SK-N-SH treated with all-trans-retinoic acid at 6 μM for 48 hours (cell line): ENCODE data around the gene MTRF1.

Experiments used
- BACH2 ChIP-seq: fragments of 250-450 bp; sonication (Bioruptor Pico); IDR thresholded peaks from 2 replicates; pipeline ENCODE4 v1.9.0; 2021; ENCODE audit warnings: mild to moderate bottlenecking, borderline replicate concordance
- RARB ChIP-seq: fragments of 250-450 bp; sonication (Bioruptor Pico); IDR thresholded peaks from 2 replicates; pipeline ENCODE4 v1.8.0; 2021; ENCODE audit warnings: mild to moderate bottlenecking, moderate library complexity
- TCF4 ChIP-seq: fragments of 250-450 bp; sonication (Bioruptor Pico); IDR thresholded peaks from 2 replicates; pipeline ENCODE4 v1.8.0; 2021; ENCODE audit warnings: mild to moderate bottlenecking, moderate library complexity, borderline replicate concordance
- TSHZ2 ChIP-seq: fragments of 250-450 bp; sonication (Bioruptor Pico); IDR thresholded peaks from 2 replicates; pipeline ENCODE4 v1.5.0; 2020; ENCODE audit warnings: mild to moderate bottlenecking, moderate library complexity
- ZC3H10 ChIP-seq: fragments of 250-450 bp; sonication (Bioruptor Pico); IDR thresholded peaks from 2 replicates; pipeline ENCODE4 v1.5.1; 2021; ENCODE audit warnings: mild to moderate bottlenecking, moderate library complexity
- ZFP3 ChIP-seq: fragments of 250-450 bp; sonication (Bioruptor Pico); IDR thresholded peaks from 2 replicates; pipeline ENCODE4 v1.5.0; 2020; ENCODE audit warnings: mild to moderate bottlenecking, moderate library complexity
- ZFP30 ChIP-seq: fragments of 450-650 bp; formaldehyde crosslinking; IDR thresholded peaks from 2 replicates; pipeline ENCODE4 v1.5.0; 2022; ENCODE audit warnings: mild to moderate bottlenecking, moderate library complexity

GRCh38 chr13:41203810-41204209 is 59.6 kb downstream of the MTRF1 start:
- TF ChIP-seq TCF4 (CRISPR knock-in tag): no peak
- no peak for TF ChIP-seq ZFP3
- no peak for TF ChIP-seq BACH2 (CRISPR knock-in tag)
- no peak for TF ChIP-seq ZFP30 (CRISPR knock-in tag)
- TF ChIP-seq RARB (CRISPR knock-in tag): no peak
- TF ChIP-seq TSHZ2 (CRISPR knock-in tag): no peak
- no peak for TF ChIP-seq ZC3H10 (CRISPR knock-in tag)
